Eye (tissue), 1 donor: ENCODE data around the gene HSPBAP1.
A peak's percentile ranks its signal among the peaks of the same experiment; 100 is the strongest.
"Not testable (repeated sequence)": the region's sequence is repeated elsewhere in the genome, so short reads cannot be mapped to it uniquely, and the experiment has no call there.

ENCODE experiments used
- DNase-seq: peaks from one replicate; pipeline ENCODE4 v3.0.0-alpha.2; 2015

Gene HSPBAP1

GRCh38 chr3:122784436-122784835 is 9.2 kb downstream of the HSPBAP1 start:
- no peak for DNase-seq

DNA sequence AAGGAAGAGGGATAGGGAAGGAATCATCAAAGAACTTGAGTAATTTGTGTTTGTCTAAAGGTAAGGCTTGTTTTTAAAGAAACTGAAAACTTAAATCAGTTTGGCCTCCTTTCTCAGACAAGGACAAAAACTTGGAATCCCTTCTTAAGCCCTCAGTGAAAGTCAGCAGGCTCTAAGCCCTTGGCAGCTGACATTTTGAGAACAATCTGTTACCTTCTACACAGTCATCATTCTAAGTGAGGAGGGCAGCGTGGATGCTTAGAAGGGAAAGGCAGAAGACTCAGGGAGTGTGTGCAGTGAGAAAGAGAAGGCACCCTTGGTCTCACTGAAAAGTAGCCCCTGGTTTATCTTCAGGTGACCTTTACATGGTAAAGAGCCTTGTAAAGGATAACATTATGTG is 10.8 kb downstream of the HSPBAP1 start:
- no peak for DNase-seq

DNA sequence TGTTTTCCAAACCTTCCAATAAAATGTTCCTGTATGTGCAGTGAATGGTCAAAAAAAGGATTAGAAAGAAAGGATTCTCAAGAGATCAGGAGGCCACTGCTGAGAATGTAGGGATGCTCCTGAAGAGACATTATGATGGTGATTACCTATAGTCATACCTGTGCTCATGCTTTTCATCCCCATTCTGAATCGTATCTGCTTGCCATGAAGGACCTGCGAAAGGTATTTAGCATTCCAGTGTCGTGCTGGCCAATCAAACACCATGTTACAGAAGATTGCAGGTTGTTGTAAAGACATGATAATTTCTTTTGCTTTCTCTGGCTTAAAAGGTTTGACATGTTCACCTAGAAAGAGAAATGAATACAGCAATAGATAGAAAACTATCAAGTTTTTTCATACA is 16.1 kb downstream of the HSPBAP1 start:
- no peak for DNase-seq

DNA sequence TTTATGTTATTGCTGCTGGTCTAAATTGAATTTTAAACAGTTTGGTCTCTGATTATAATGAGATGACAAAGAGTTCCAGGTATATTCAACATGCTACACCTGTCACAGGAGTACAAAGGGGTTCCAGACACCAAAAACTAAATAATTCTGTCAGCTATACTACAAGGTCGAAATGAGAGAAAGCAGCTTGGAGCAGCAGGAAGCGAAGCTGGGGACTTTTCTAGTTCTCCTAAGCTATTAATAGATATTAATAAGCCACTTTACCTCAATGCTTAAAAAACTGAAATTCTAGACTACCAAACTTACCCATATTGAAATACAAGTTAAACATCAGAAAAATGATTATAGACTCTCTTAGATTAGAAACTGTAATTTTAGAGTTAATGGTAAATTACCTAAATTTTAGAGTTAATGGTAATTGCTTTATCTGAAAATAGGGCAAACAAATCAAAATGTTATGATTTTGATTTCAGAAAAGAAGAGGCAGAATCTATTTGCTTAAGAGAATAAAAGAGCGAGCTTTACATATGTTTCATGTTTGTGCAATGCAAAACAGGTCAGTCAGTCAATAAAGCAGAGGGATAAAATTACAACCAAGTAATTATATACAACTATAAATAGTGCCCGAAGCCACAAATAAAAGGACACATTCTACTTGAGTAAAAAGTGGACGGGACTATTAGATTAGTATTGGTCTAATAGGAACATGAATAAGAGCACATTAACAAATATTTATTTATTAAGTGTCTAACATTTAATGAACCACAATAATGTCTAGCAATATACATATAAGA is 16.8 kb downstream of the HSPBAP1 start:
- no peak for DNase-seq

- no peak for DNase-seq
Measured at GRCh38 chr3:122774564-122774963, 19.1 kb downstream of the HSPBAP1 start.

- DNase-seq, result no peak
Measured at GRCh38 chr3:122773944-122774509, 19.6 kb downstream of the HSPBAP1 start.

DNA sequence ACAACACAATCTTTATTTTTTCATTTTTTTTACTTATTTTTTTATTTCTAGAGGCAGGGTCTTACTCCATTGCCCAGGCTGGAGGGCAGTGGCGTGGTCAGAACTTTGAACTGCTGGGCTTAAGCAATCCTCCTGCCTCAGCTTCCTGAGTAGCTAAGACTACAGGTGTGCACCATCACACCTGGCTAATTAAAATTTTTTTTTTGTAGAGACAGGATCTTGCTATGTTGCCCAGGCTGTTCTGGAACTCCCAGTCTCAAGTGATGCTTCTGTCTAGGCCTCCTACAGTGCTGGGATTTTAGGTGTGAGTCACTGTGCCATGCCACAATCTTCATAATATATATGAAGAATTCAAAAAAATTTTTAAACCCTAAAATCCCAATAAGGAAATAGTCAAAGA is 20.8 kb downstream of the HSPBAP1 start:
- no peak for DNase-seq

DNA sequence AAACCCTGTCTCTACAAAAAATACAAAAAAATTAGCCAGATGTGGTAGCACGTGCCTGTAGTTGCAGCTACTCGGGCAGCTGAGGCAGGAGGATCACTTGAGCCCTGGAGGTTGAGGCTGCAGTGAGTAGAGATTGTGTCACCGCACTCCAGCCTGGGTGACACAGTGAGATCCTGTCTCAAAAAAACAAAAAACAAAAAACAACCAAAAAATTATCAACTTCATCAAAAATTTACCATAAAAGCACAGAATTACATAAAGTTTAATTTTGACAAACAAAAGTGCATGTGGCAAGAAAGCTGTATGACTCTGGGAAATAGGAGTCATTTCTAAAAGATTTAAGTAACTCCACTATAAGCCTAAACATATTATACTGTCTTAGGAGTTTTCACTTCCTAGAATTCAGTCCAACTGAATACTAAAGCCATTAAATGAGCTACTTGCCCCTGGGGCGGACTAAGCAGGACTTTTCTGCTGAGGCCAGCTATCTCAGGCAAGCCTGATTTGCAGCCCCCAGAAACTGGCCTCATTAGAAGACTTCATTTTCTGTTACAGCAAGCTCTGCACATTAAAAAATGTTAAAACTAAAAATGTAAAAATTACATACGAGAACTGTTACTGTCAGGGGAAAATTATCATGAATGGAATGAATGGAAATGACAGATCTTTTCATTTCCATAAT is 23.0 kb downstream of the HSPBAP1 start:
- no peak for DNase-seq

DNA sequence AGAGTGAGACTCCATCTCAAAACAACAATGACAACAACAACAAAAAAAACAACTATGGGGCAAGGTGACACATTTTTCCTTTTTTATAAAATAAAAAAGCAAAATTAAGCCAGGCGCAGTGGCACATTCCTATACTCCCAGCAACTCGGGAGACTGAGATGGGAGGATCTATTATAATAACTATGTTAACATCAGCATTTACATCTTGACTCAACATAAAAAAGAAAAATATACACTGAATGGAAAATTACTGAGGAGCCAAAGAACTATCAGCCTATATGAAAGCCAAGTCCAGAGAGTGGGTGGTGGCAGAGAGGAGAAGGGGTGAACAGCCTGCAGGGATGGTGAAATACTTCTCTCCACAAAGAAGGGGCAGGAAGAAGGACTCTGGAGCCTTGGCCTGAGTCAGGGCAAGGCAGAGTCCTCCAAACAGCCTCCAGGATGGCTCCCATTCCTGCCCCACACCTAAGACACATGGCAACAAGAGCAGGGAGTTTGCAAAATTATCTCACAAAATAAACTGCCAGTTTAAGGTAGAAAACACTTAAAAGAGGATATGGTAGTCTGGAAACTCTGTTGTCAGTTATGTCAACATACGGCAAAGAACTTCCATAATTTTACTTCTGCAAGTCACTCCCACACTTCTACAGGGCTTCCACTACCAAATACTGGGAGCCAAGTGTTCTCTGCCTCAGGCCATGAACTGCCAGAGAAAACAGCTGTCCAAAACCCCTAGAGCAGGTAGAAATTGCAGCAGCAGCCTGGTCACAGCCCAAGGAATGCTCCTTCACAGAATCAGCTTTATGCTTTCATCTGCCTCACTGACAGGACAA is 25.9 kb downstream of the HSPBAP1 start:
- DNase-seq, result no peak

DNA sequence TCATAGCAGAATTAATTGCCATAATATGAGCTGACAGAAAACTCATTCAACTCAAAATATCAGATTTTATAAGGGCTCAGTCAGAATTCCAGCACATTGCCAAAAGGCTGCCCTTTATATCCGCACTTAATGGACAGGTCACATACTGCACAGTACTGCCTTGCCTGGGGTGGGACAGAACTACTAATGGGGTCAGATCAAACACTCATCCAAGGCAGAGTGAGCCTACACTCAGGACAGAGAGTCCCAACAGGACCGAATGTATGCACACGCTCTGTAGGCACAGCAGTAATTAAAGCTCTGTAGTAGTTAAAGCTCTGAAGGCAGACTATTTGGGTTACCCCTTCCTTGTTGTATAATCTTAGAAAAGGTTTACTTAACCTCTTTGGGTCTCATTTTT is 27.2 kb downstream of the HSPBAP1 start:
- no peak for DNase-seq

DNA sequence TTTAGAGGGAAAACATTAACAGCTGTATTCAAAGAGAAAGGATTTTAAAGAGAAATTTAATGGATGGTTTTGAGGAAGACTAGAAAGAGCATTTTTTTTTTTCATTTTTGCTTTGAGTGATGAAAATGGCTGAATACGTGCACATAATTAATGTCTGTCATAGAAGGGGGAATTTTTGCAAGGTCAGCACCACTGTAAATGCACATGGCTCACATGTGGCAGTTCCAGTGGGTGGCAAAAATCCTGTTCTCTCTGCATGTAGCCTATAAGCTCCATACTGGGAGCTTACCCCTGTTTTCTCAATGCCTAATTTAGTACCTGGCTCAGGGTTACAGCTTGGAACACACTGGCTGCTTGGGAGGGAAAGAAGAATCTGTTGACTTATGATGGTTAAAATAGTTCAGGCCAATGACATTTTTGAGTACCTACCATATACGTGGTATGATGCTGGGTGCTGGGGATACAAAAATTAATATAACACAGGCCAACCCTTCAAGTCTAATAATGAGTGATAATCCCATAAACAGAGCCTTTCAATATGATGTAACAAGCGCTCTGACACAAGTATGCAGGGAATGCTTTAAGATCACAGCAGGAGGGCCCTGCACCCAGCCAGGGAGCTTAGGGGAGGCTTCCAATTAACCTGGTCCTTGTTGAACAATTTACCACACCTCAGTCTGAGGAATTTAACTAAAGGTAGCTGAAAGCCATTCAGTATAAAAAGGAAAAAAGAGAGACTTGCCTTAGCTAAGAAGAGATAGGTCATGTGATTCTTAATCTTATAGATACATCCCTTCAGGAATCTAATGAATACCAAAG is 33.0 kb downstream of the HSPBAP1 start:
- DNase-seq, result peak; percentile 32

- no peak for DNase-seq
Measured at GRCh38 chr3:122758877-122759560, 34.6 kb downstream of the HSPBAP1 start.

GRCh38 chr3:122755491-122755890 is 38.1 kb downstream of the HSPBAP1 start:
- no peak for DNase-seq

DNA sequence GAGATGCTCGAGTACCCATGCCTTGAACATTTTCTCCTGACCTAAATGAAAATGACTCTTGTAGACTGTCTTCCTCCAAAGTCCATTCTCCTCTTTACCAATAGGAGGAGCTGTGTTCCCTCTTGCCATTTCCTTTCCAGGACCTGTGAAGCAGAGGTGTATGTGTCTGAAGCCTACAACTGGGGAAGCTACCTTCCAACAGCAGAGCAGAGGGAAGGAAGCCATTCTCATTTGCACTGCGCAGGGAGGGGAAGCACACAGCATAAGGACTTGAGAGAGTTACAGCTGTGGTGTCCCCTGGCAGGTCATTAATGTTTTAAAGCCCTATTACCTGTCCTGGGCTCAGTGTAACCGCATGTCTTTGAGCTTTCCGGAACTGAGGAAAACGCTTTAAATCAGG is 38.7 kb downstream of the HSPBAP1 start:
- DNase-seq, result peak; percentile 36

DNA sequence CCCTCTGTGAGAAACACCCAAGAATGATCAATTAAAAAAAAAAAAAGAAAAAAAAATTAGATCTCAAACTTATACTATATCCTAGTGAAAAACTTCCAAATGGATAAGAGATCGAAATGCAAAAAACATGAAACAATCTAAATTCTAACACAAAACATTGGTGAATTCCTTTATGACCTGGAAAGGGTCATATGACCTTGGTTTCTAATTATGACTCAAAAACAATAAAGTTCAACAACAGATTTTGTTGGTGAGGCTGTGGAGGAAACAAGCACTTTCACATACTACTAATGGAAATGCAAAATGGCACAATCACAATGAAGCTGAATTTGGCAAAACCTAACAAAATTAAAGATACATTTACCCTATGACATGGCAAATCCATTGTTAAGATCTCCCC is 45.3 kb downstream of the HSPBAP1 start:
- no peak for DNase-seq

GRCh38 chr3:122747295-122747694 is 46.3 kb downstream of the HSPBAP1 start:
- not testable (repeated sequence) for DNase-seq

DNA sequence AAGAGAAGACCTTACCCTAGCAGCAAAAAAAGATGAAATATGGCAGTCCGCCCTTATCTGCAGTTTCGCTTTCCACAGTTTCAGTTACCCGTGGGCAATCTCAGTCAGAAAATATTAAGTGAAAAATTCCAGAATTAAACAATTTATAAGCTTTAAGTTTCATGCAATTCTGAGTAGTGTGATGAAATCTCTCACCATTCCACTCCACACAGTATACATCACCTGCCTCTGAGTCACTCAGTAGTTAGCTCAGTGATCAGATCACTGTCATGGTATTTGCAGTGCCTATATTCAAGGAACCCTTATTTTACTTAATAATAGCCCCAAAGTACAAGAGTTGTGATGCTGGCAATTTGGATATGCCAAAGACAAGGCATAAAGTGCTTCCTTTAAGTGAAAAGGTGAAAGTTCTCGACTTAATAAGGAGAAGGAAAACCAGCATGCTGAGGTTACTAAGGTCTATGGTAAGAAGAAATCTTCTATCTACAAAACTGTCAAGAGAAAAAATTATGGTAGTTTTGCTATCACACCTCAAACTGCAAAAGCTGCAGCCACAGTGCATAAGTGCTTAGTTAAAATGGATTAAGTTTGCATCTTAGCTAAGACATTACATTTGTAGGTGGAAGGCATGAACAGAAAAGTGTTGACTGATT is 48.1 kb downstream of the HSPBAP1 start:
- no peak for DNase-seq

DNA sequence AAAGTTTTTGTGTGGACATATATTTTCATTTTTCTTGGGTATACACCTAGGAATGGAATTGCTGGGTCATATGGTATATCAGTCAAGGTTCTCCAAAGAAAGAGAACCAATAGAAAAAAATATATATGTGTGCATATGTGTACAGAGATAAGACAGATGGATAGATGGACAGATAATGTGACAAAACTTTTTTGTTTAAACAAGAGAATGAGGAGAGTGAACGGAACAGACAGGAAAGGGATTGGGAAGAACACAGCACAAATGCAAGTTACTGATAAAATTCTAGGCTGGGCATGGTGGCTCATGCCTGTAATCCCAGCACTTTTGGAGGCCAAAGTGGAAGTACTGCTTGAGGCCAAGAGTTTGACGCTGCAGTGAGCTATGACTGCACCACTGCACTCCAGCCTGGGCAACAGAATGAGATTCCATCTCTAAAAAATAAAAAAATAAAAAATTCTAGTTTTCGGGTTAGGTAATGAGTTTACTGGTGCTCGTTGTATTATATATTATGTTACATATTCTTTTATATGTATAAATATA is 50.0 kb downstream of the HSPBAP1 start:
- DNase-seq, result no peak

DNA sequence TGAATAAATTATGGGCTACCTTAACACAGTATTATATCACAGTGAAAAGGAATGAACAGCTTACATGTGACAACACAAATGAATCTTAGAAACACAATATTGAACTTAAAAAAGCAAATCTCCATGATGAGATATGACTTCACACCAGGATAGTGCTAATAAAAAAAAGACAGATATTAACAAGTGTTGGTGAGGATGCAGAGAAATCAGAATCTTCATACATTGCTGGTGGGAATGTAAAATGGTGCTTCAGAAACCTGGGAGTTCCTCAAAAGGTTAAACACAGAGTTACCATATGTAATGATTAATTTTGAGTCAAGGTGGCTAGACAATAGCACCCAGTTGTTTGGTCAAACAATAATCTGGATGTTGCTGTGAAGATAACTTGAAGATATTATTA is 51.4 kb downstream of the HSPBAP1 start:
- no peak for DNase-seq

GRCh38 chr3:122739172-122739571 is 54.5 kb downstream of the HSPBAP1 start:
- no peak for DNase-seq
